Activated T-helper 1 cell treated with anti-CD3 and anti-CD28 coated beads, Interleukin-2, amount 50 U/mL, for 16 hours (primary cell): Measurements from ENCODE around the gene ZNF497.
"Not testable (repeated sequence)": the region's sequence is repeated elsewhere in the genome, so short reads cannot be mapped to it uniquely, and the experiment has no call there.

Experiments used
- DNase-seq, 2 donors: peaks; one replicate each; pipeline ENCODE4 v3.0.0-alpha.2; 2020; ENCODE audit warnings: low read depth in 1 of 2, low spot score in 1 of 2

The ZNF497 gene

GRCh38 chr19:58350001-58350861 lies 12.3 kb downstream of the ZNF497 start:
- no peak for DNase-seq

- no peak for DNase-seq
These were observed 13.0 kb downstream of the ZNF497 start for GRCh38 chr19:58349590-58349989.

DNA sequence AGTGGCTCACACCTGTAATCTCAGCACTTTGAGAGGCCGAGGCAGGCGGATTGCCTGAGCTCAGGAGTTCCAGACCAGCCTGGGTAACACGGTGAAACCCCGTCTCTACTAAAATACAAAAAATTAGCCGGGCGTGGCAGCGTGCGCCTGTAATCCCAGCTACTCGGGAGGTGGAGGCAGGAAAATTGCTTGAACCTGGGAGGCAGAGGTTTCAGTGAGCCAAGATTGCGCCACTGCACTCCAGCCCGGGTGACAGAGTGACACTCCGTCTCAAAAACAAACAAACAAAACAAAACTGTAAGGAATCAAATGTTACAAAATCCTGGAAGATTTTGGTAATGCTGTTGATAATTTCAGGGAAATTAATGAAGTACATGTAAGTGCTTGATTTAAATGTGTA lies 14.5 kb downstream of the ZNF497 start:
- DNase-seq, result not testable (repeated sequence)

DNA sequence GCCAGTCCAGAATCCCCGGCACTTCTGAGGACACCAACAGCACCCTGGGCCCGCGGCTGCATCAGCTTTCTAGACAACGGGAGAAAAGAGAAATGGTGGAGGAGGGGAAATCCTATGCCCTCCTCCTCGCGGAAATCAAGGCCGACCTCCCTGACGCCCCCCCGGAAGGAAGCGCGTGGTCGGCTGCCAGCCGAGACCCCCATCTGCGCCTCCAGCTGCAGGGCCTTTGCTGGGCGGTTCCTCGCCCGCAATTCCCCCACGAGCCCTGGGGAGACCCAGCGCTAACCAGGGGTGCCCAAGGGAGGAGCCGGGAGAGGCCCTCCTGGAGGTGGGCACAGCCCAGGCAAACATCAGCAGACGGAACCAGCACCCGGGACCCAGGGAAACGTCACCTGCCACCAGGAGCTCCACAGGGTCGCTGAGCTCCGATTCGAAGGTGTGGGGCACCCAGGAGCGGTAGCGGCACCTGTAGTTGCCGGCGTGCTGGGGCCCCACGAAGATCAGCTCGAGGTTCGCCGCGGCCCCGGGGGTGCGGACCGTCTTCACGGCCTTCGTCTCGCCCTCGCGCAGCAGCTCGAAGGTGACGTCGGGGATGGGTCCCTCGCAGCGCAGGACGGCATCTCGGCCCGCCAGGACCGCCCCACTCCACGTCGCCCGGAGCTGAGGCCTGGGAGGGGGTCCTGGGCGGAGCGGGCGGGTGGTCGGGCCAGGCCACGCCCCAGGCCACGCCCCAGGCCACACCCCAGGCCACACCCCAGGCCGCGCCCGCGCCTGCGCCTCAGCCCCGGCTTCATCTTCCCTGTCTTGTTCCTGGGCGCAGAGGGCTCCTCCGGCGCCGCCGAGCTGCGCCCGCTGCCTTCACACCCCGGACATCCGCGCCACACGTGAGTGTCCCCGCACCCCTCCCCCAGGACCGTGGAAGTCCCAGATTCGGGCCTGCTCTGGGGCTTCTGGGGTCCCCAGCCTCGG lies 15.3 kb downstream of the ZNF497 start:
- DNase-seq, result peak; percentile 26 to 51

GRCh38 chr19:58345558-58345957 lies 17.0 kb downstream of the ZNF497 start:
- no peak for DNase-seq

DNA sequence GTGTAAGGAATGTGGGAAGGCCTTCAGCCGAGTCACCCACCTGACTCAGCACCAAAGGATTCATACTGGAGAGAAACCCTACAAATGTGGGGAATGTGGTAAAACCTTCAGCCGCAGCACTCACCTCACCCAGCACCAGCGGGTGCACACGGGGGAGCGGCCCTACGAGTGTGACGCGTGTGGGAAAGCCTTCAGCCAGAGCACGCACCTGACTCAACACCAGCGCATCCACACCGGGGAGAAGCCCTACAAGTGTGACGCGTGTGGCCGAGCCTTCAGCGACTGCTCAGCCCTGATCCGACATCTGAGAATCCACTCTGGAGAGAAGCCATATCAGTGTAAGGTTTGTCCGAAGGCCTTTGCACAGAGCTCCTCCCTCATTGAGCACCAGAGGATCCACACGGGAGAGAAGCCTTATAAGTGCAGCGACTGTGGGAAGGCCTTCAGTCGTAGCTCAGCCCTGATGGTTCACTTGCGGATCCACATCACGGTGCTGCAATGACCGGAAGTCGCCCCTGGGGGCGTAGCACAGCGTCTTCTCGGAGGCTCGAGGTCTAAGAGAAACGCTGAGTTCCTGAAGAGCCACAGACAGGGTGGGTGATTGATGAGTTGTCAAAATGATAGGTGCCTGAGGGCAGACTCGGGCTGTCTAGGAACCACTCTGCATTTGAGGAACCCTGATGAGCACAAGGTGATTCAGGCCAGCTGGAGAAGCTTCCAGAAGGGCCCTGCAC lies 23.6 kb downstream of the ZNF497 start:
- DNase-seq, result no peak

DNA sequence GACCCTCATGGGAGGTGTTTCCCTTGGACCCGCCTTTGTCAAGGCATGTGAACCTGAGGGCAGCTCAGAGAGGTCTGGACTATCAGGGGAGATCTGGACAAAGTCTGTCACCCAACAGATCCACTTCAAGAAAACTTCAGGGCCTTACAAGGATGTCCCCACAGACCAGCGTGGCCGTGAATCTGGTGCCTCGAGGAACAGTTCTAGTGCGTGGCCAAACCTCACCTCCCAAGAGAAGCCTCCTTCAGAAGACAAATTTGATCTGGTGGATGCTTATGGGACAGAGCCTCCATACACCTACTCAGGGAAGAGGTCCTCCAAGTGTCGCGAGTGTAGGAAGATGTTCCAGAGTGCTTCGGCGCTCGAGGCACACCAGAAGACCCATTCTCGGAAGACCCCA lies 24.2 kb downstream of the ZNF497 start:
- DNase-seq, result no peak

DNA sequence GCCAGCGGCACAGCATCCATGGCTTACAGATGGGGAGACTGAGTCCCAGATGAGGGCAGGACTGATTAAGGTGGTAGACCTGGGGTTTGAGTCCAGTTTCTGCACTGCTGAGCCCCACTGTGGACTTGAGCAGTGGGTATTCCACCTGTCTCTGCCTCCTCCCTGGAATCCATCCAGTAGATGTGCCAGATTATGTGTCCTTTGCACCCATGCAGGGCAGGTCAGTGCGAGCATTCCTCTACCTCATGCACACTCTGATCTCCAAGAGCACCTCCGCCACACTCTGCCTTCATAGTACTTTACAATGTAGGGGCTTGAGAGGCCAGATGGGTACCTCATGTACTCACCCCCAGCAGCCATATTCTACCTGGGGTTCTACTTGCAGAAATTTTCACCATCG lies 25.7 kb downstream of the ZNF497 start:
- no peak for DNase-seq

- no peak for DNase-seq
These were observed 26.3 kb downstream of the ZNF497 start for GRCh38 chr19:58336216-58336615.

DNA sequence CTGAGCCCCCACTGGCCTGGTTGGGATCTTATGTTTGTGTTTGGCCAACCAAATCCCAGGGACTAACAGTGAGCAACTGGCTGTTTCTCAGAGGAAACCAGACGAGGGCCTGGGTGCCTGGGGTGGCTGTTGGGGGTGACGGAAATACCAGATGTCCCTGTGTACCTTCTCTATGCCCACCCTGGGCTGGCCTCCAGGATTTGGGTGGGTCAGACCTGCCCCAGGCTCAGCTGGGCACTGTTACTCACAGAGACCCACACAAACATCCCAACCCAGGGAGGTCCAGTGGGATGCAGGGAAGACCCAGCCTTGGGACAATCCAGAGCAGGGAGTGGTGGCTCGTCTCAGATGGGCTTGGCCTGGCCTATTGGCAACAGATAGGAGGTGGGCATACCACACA lies 26.9 kb downstream of the ZNF497 start:
- no peak for DNase-seq

GRCh38 chr19:58334691-58335249 lies 27.8 kb downstream of the ZNF497 start:
- no peak for DNase-seq

DNA sequence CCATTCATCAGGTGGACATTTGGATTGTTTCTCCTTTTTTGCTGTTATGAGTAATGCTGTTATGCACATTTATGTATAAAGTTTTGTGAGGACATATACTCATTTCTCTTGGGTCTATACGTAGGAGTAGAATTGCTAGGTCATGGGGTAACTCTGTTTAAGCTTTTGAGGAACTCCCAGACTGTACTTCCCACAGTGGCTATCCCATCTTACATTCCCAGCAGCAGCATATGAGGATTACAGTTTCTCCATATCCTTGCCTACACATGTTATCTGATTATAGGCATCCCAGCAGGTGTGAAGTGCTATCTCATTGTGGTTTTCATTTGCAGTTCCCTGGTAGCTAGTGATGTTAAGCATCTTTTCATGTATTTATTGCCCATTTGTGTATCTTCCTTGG lies 29.9 kb downstream of the ZNF497 start:
- no peak for DNase-seq

- DNase-seq, result no peak
These were observed 32.1 kb downstream of the ZNF497 start for GRCh38 chr19:58330458-58330857.

DNA sequence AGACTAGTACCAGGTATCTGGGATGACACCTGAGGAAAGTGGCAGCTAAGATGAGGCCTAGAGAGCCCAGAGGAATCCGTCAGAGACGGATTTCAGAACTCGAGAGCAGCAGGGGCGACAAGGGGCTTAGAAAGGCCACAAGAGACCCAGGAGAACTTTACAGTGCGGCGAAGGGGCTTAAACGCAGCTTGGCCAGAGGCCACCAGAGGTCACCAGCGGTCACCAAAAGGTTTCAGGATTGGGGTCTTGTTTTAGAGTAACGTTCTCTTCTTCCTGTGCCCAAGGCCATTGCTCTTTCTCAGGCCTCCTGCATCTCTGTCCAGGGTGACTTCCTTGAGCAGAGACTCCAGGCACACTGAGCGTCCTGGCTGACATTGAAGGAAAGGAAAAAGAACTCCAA lies 33.6 kb downstream of the ZNF497 start:
- no peak for DNase-seq

DNA sequence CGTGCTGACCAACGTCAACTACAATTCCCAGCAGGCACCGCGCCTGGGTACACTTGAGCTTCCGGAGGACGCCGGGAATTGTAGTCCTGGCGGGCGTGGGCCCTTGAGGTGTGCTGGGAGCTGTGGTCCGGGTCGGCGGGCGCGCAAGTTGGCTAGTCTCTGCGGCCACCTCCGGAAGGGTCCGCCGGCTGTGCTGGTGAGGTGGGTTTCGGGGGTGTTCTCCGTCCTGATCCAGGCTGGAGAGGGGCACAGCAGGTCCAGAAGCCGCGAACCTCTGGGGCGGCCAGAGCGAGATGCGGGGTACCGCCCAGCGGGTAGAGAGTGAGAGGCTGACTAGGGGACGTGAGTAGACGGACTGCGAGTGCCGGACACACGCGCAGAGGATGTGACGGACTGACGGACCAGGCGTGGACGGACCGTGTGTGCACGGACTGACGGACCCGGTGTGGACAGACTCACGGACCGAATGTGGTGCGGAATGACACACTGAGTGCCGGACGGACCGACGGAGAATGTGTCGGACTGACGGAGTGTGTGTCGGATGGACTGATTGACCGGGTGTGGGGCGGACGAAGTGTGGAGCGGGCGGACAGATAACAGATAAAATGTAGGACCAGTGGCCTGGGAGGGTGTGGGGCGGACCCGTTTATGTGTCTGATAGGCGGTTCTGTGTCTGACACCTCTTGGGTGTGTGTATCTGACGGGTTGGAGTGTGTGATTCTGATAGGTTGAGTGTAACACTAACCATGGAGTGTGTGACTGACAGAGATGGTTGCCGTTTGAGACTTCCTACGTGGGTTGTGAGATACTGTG lies 35.4 kb downstream of the ZNF497 start, which contains the start of gene ZSCAN22:
Gene ZSCAN22 (plus strand): TSS at position 81 of the 813 bp plus-strand sequence. CDS start 7,809 bp downstream, outside the sequence.
- DNase-seq, result peak; percentile 73 to 74

- DNase-seq, result no peak
These were observed 36.0 kb downstream of the ZNF497 start for GRCh38 chr19:58326501-58326913.

DNA sequence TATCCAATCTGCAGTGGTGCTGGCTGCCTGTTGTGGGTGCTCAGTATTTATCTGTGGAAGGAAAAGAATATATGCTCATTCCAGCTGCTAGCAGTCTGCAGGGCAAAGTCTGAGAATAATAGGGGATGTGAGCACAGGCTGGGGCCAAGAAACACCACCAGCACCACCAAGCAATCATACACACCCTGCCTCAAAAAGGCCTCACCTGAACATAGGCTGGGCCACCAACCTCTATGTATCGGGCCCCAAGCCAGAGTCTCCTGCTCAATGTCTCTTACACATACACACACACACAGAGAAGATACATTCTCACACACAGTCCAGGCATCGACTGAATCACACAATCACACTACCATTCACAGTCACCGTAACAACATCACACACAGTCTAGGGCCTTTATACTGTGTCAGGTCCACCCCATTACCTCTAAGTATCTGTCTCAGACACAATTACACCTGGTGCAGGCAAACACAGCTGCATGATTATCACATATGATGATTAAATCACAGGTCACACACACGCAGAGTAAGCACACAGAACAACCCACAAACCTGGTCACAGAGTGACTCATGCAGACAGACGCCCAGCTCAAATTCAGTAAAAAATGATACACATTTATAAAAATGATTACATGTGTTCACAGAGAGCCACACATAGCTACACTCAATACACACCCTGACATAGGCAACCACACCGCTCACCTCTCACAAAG lies 37.1 kb downstream of the ZNF497 start:
- no peak for DNase-seq

DNA sequence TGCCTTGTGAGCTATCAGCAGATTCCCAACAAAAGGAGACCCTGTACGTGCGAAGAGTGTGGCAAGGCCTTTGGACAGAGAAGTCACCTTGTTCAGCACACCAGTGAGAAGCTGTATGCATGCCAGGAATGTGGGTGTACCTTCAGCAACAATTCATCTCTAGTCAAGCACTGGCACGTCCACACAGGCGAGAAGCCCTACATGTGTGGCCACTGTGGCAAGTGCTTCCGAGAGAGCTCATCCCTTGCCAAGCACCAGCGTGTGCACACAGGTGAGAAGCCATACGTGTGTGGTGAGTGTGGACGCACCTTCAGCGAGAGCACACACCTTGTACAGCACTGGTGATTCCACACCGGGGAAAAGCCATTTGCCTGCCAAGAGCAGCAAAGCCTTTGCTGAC lies 43.3 kb downstream of the ZNF497 start:
- no peak for DNase-seq

DNA sequence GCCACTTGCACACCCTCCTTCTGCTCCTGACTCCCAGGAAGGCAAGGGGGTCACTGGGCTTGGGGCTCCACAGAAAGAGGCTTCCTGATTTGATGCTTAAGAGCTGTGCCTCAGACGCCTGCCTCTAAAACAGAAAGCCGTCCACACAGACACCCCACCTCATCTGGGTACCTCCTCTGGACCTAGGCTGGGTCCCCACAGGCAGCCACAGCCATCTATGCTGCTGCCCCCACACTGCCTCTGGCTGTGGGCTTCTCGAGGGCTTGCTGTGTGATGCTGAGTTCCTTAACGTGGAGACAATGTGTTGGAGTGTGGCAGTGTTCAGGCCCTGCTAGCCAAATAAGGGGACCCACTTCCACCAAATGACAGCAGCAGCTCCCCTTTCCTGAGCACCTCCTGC lies 44.3 kb downstream of the ZNF497 start:
- no peak for DNase-seq
